Muscle layer of duodenum (tissue), 2 donors: ENCODE measurements around the gene LRRC59.
A peak's percentile ranks its signal among the peaks of the same experiment; 100 is the strongest.
"Not testable (repeated sequence)": the region's sequence is repeated elsewhere in the genome, so short reads cannot be mapped to it uniquely, and the experiment has no call there.

Source experiments
- H3K27ac ChIP-seq: one replicate; pipeline ENCODE4 v1.7.0; 2013; ENCODE audit warnings: mild to moderate bottlenecking, low read length
- H3K27me3 ChIP-seq: one replicate; pipeline ENCODE4 v1.7.0; 2013; ENCODE audit warnings: low read depth, mild to moderate bottlenecking, control low read depth, low read length
- H3K36me3 ChIP-seq, 2 donors: one replicate each; pipeline ENCODE4 v1.7.0; 2013; ENCODE audit warnings: low read length in 2 of 2, control low read depth in 1 of 2, mild to moderate bottlenecking in 1 of 2; ENCODE audit not compliant: insufficient read depth in 2 of 2, control insufficient read depth in 1 of 2
- H3K4me1 ChIP-seq, 2 donors: one replicate each; pipeline ENCODE4 v1.7.0; 2013; ENCODE audit warnings: low read length in 2 of 2, mild to moderate bottlenecking in 2 of 2, control low read depth in 1 of 2, moderate library complexity in 1 of 2; ENCODE audit not compliant: insufficient read depth in 2 of 2, control insufficient read depth in 1 of 2
- H3K4me3 ChIP-seq, 2 donors: one replicate each; pipeline ENCODE4 v1.7.0; 2013; ENCODE audit warnings: low read length in 2 of 2, low read depth in 1 of 2, mild to moderate bottlenecking in 1 of 2
- H3K9me3 ChIP-seq, 2 donors: one replicate each; pipeline ENCODE4 v1.7.0; 2013; ENCODE audit warnings: low read length in 2 of 2, control low read depth in 1 of 2, mild to moderate bottlenecking in 1 of 2; ENCODE audit not compliant: control insufficient read depth in 1 of 2
- donor health status: healthy.

Gene LRRC59

GRCh38 chr17:50430821-50431618 is 33.7 kb upstream of the LRRC59 start:
- no peak overlapping the region for H3K27ac ChIP-seq
- H3K4me1 ChIP-seq = peaks cover 0 to 12% of the 10 kb centered on the region in 2 donors
- no peak overlapping the region for H3K4me3 ChIP-seq
- no peaks in the 10 kb centered on the region for H3K27me3 ChIP-seq
- no peaks in the 10 kb centered on the region for H3K9me3 ChIP-seq
- peaks cover 0 to 3% of the 10 kb centered on the region in 2 donors for H3K36me3 ChIP-seq

GRCh38 chr17:50429793-50430192 is 32.5 kb upstream of the LRRC59 start:
- H3K36me3 ChIP-seq = no peaks in the 10 kb centered on the region
- H3K27me3 ChIP-seq = no peaks in the 10 kb centered on the region
- no peak overlapping the region for H3K27ac ChIP-seq
- H3K4me1 ChIP-seq = peaks cover 8 to 23% of the 10 kb centered on the region in 2 donors
- no peaks in the 10 kb centered on the region for H3K9me3 ChIP-seq
- no peak overlapping the region for H3K4me3 ChIP-seq

- Histone ChIP-seq H3K27ac (no peak overlapping the region), H3K36me3 (no peaks in the 10 kb centered on the region), H3K4me3 (no peak overlapping the region)
Observed at GRCh38 chr17:50428831-50429424, 31.6 kb upstream of the LRRC59 start.

GRCh38 chr17:50428126-50428525 is 30.8 kb upstream of the LRRC59 start:
- H3K4me3 ChIP-seq = not testable (repeated sequence)

More at GRCh38 chr17:50428831-50429424, 31.6 kb upstream of the LRRC59 start:
- peaks cover 10 to 26% of the 10 kb centered on the region in 2 donors for H3K4me1 ChIP-seq
- no peaks in the 10 kb centered on the region for H3K9me3 ChIP-seq
- no peaks in the 10 kb centered on the region for H3K27me3 ChIP-seq

GRCh38 chr17:50426814-50427787 is 29.8 kb upstream of the LRRC59 start:
- Histone ChIP-seq H3K27ac (peak overlapping the region; percentile 74), H3K4me3 (peak overlapping the region; percentile 63 to 71), H3K27me3 (no peaks in the 10 kb centered on the region), H3K4me1 (peaks cover 10 to 26% of the 10 kb centered on the region in 2 donors), H3K36me3 (no peaks in the 10 kb centered on the region), H3K9me3 (no peaks in the 10 kb centered on the region)

More at GRCh38 chr17:50428126-50428525, 30.8 kb upstream of the LRRC59 start:
- not testable (repeated sequence) for H3K9me3 ChIP-seq, H3K27me3 ChIP-seq, H3K36me3 ChIP-seq, H3K27ac ChIP-seq
- peaks cover 10 to 26% of the 10 kb centered on the region in 2 donors for H3K4me1 ChIP-seq

- Histone ChIP-seq H3K27me3 (no peaks in the 10 kb centered on the region), H3K9me3 (no peaks in the 10 kb centered on the region), H3K4me3 (peak overlapping the region; percentile 63 to 71), H3K36me3 (no peaks in the 10 kb centered on the region), H3K4me1 (peaks cover 10 to 26% of the 10 kb centered on the region in 2 donors), H3K27ac (peak overlapping the region; percentile 74)
Observed at GRCh38 chr17:50426472-50426782, 29.1 kb upstream of the LRRC59 start.

- H3K36me3 ChIP-seq = no peaks in the 10 kb centered on the region
- H3K4me3 ChIP-seq = peak within 1 kb of the TSS; percentile 63 to 71
- peak within 1 kb of the TSS; percentile 74 for H3K27ac ChIP-seq
- peaks cover 10 to 26% of the 10 kb centered on the region in 2 donors for H3K4me1 ChIP-seq
- H3K27me3 ChIP-seq = no peaks in the 10 kb centered on the region
- H3K9me3 ChIP-seq = no peaks in the 10 kb centered on the region
Observed at GRCh38 chr17:50425682-50426471, 28.6 kb upstream of the LRRC59 start, which contains the start of gene ACSF2. Gene ACSF2, plus strand, starts transcription at chr17:50426218. Its CDS starts 44 bp downstream, at chr17:50426262.

GRCh38 chr17:50424996-50425681 is 27.8 kb upstream of the LRRC59 start:
- H3K27ac ChIP-seq = no peak overlapping the region
- no peaks in the 10 kb centered on the region for H3K9me3 ChIP-seq
- H3K27me3 ChIP-seq = no peaks in the 10 kb centered on the region
- peak overlapping the region; percentile 60 to 63 for H3K4me3 ChIP-seq
- H3K36me3 ChIP-seq = no peaks in the 10 kb centered on the region
- peaks cover 14 to 26% of the 10 kb centered on the region in 2 donors for H3K4me1 ChIP-seq

- Histone ChIP-seq H3K27me3 (no peaks in the 10 kb centered on the region), H3K9me3 (no peaks in the 10 kb centered on the region), H3K4me3 (no peak overlapping the region), H3K27ac (no peak overlapping the region), H3K36me3 (no peaks in the 10 kb centered on the region), H3K4me1 (peaks cover 14 to 26% of the 10 kb centered on the region in 2 donors)
Observed at GRCh38 chr17:50424246-50424995, 27.1 kb upstream of the LRRC59 start.
